CD14-positive monocyte (primary cell): ENCODE measurements around the gene FAM76A. TPM values are rescaled to one million over a fixed set of nuclear protein-coding genes. Genes with fewer than 3 reads are reported as not detected.
"Not testable (repeated sequence)": the region's sequence is repeated elsewhere in the genome, so short reads cannot be mapped to it uniquely, and the experiment has no call there.

Experiments used
- DNase-seq, 3 donors: peaks; one replicate each; pipeline ENCODE4 v3.0.0-alpha.2; 2011 to 2022
- H2AFZ ChIP-seq: 2 replicates; pipeline ENCODE4 v1.6.0; 2012; ENCODE audit warnings: mild to moderate bottlenecking, low read depth, low read length, inconsistent platforms; ENCODE audit not compliant: insufficient read depth, poor library complexity, severe bottlenecking
- H3K27ac ChIP-seq, 2 donors: 1 replicate in 1 of 2; 2 replicates in 1 of 2; pipeline ENCODE4 v1.5.1; 2012 to 2013; ENCODE audit warnings: low read length in 2 of 2, control low read depth in 1 of 2, inconsistent platforms in 1 of 2, low read depth in 1 of 2, mild to moderate bottlenecking in 1 of 2
- H3K27me3 ChIP-seq, 2 donors: one replicate each; pipeline versions ENCODE4 v1.6.0 to v1.6.1; 2011 to 2013; ENCODE audit warnings: low read length in 2 of 2; ENCODE audit not compliant: control insufficient read depth in 2 of 2, insufficient read depth in 2 of 2
- H3K36me3 ChIP-seq, 2 donors: replicated peaks in 1 of 2; 1 replicate in 1 of 2; 2 replicates in 1 of 2; pipeline versions ENCODE4 v1.5.1 to v1.6.1; 2012 to 2013; ENCODE audit warnings: low read length in 2 of 2, control low read depth in 1 of 2, inconsistent platforms in 1 of 2, mild to moderate bottlenecking in 1 of 2; ENCODE audit not compliant: insufficient read depth in 2 of 2, control insufficient read depth in 1 of 2
- H3K4me1 ChIP-seq, 2 donors: 1 replicate in 1 of 2; 2 replicates in 1 of 2; pipeline versions ENCODE4 v1.5.1 to v1.6.1; 2012 to 2013; ENCODE audit warnings: low read length in 2 of 2, control low read depth in 1 of 2, inconsistent platforms in 1 of 2, mild to moderate bottlenecking in 1 of 2, moderate library complexity in 1 of 2; ENCODE audit not compliant: insufficient read depth in 2 of 2, control insufficient read depth in 1 of 2
- H3K4me2 ChIP-seq: replicated peaks from 2 replicates; pipeline ENCODE3; 2012; ENCODE audit warnings: low read length, moderate library complexity, mild to moderate bottlenecking; ENCODE audit not compliant: poor library complexity, severe bottlenecking; ENCODE audit errors: extremely low read depth
- H3K4me3 ChIP-seq, 3 experiments: fragments of 200-600 bp in 1 of 3; sonication (generic) in 1 of 3; replicated peaks in 1 of 3; 1 replicate in 2 of 3; 2 replicates in 1 of 3; pipeline ENCODE4 v1.5.1; 2011 to 2013; ENCODE audit warnings: low read length in 3 of 3, mild to moderate bottlenecking in 3 of 3, control low read depth in 2 of 3, low read depth in 2 of 3, inconsistent platforms in 1 of 3, moderate library complexity in 1 of 3
- H3K79me2 ChIP-seq: 2 replicates; pipeline ENCODE4 v1.6.0; 2012; ENCODE audit warnings: mild to moderate bottlenecking, control low read depth, inconsistent platforms, low read length, moderate library complexity; ENCODE audit not compliant: insufficient read depth
- H3K9ac ChIP-seq: 2 replicates; pipeline ENCODE4 v1.6.0; 2017; ENCODE audit warnings: low read length, mild to moderate bottlenecking; ENCODE audit not compliant: insufficient read depth, poor library complexity, severe bottlenecking
- H3K9me3 ChIP-seq, 2 donors: replicated peaks in 1 of 2; 1 replicate in 1 of 2; 2 replicates in 1 of 2; pipeline versions ENCODE4 v1.5.1 to v1.6.1; 2012 to 2013; ENCODE audit warnings: low read length in 2 of 2, control low read depth in 1 of 2; ENCODE audit not compliant: control insufficient read depth in 1 of 2, insufficient read depth in 1 of 2
- H4K20me1 ChIP-seq: 2 replicates; pipeline ENCODE4 v1.6.0; 2012; ENCODE audit warnings: mild to moderate bottlenecking, low read length, control low read depth, moderate library complexity; ENCODE audit not compliant: insufficient read depth
- H3K27ac Mint-ChIP-seq, 7 donors: one replicate each; pipeline ENCODE4 v1.8.0; 2020; ENCODE audit warnings: mild to moderate bottlenecking in 7 of 7, mixed read lengths in 7 of 7, moderate library complexity in 6 of 7, inconsistent platforms in 2 of 7
- H3K27me3 Mint-ChIP-seq, 3 donors: one replicate each; pipeline ENCODE4 v1.8.0; 2021 to 2022; ENCODE audit warnings: low read depth in 3 of 3, mild to moderate bottlenecking in 3 of 3, mixed read lengths in 3 of 3, moderate library complexity in 3 of 3, inconsistent platforms in 1 of 3
- H3K36me3 Mint-ChIP-seq, 2 donors: one replicate each; pipeline ENCODE4 v1.8.0; 2020; ENCODE audit warnings: mixed read lengths in 2 of 2, inconsistent platforms in 1 of 2, mild to moderate bottlenecking in 1 of 2
- H3K4me1 Mint-ChIP-seq: one replicate; pipeline ENCODE4 v1.8.0; 2020; ENCODE audit warnings: mild to moderate bottlenecking, mixed read lengths
- H3K4me3 Mint-ChIP-seq, 2 donors: one replicate each; pipeline ENCODE4 v1.8.0; 2020; ENCODE audit warnings: mild to moderate bottlenecking in 2 of 2, mixed read lengths in 2 of 2, moderate library complexity in 1 of 2
- H3K9me3 Mint-ChIP-seq, 7 donors: one replicate each; pipeline ENCODE4 v1.8.0; 2020 to 2022; ENCODE audit warnings: mixed read lengths in 7 of 7, mild to moderate bottlenecking in 6 of 7, moderate library complexity in 6 of 7, inconsistent platforms in 2 of 7
- WGBS: methylation state at CpG from one replicate; pipeline ENCODE4 v1.1.5; 2013; ENCODE audit warnings: missing lambda C conversion rate; ENCODE audit not compliant: insufficient coverage; 5-methylcytosine and 5-hydroxymethylcytosine counted together
- intact Hi-C, 2 donors: fragments of 100-400 bp; cut with micrococcal nuclease; formaldehyde crosslinking; loops; one replicate each; pipeline versions ENCODE4 v1.15.0 to v1.15.1; 2023
- polyA plus RNA-seq, 3 donors: library from polyadenylated mRNA; depleted of rRNA in 1 of 3; unstranded in 2 of 3; stranded (reverse) in 1 of 3; fragments of 300-500 nt in 2 of 3; fragments of >200 nt in 1 of 3; fragmentation: Illumina TruSeq in 2 of 3; gene quantifications; 1 replicate in 2 of 3; 2 replicates in 1 of 3; pipeline ENCODE4 v1.2.3, GENCODE V29; 2012 to 2021
- TF ChIP-seq, protein P1 (sequence below): fragments of 200-600 bp; IDR thresholded peaks from one replicate; pipeline ENCODE4 v1.8.0; 2022; ENCODE audit warnings: antibody characterized with exemption, mild to moderate bottlenecking

The FAM76A gene
- polyA plus RNA-seq, 3 donors = 9.1 to 10.9 (median 10.3) TPM

DNA sequence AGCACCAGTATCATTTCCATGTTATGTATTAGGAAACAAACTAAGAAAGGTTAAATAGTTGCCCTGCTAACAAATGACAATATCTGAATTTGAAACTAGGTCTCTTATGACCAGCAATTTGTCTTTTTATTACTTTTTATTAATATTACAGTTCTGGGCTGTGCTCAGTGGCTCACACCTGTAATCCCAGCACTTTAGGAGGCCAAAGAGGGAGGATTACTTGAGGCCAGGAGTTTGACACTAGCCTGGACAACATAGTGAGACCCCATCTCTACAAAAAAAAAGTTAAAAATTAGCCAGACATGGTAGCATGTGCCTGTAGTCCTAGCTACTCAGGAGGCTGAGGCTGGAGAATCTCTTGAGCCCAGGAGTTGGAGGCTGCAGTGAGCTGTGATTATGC lies 50.5 kb downstream of the FAM76A start:
- not testable (repeated sequence) for H3K27ac Mint-ChIP-seq

DNA sequence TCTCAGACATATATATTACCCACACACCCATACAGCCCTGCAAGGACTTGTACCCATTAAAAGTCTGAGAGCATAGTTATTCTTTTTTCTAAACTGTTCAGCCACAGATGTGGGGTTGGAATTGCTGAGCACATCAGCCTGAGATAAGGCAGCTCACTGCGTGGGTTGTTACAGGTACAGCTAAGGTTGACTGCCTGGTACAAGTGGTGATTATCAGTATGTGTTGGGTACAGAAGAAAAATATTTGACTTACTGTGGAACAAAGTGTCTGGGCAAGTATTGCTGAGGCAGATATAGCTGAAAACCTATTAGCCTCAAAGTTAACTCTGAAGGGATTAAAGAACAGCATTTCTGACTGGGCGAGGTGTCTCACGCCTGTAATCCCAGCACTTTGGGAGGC lies 52.3 kb downstream of the FAM76A start:
- Histone ChIP-seq H4K20me1 (peaks cover 92% of the 10 kb centered on the region), H3K4me2 (no peak overlapping the region), H3K4me3 (no peak overlapping the region), H3K27ac (peak overlapping the region in 1 of 2 donors; percentile 76), H3K4me1 (peaks cover 46 to 57% of the 10 kb centered on the region in 2 donors), H3K27me3 (no peaks in the 10 kb centered on the region), H3K9ac (no peak overlapping the region), H3K9me3 (no peaks in the 10 kb centered on the region), H3K36me3 (peaks cover 13 to 29% of the 10 kb centered on the region in 2 donors), H2AFZ (no peak overlapping the region), H3K79me2 (peaks cover 99% of the 10 kb centered on the region)
- peaks cover 0 to 2% (median 0%) of the 10 kb centered on the region in 3 donors for H3K27me3 Mint-ChIP-seq
- H3K36me3 Mint-ChIP-seq = peaks cover 14 to 26% of the 10 kb centered on the region in 2 donors
- peaks cover 60% of the 10 kb centered on the region for H3K4me1 Mint-ChIP-seq
- peak overlapping the region in 4 of 7 donors; percentile 78 to 91 (median 88) for H3K27ac Mint-ChIP-seq
- H3K4me3 Mint-ChIP-seq = no peak overlapping the region
- DNase-seq = no peak
- TF ChIP-seq, protein P1, sequence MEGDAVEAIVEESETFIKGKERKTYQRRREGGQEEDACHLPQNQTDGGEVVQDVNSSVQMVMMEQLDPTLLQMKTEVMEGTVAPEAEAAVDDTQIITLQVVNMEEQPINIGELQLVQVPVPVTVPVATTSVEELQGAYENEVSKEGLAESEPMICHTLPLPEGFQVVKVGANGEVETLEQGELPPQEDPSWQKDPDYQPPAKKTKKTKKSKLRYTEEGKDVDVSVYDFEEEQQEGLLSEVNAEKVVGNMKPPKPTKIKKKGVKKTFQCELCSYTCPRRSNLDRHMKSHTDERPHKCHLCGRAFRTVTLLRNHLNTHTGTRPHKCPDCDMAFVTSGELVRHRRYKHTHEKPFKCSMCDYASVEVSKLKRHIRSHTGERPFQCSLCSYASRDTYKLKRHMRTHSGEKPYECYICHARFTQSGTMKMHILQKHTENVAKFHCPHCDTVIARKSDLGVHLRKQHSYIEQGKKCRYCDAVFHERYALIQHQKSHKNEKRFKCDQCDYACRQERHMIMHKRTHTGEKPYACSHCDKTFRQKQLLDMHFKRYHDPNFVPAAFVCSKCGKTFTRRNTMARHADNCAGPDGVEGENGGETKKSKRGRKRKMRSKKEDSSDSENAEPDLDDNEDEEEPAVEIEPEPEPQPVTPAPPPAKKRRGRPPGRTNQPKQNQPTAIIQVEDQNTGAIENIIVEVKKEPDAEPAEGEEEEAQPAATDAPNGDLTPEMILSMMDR = no peak
- 100% methylated on average over 3 of the region's 3 CpGs for WGBS
- no peaks in the 10 kb centered on the region for H3K9me3 Mint-ChIP-seq
- intact Hi-C loops = no loop called here

More for the DNA sequence above, 50.5 kb downstream of the FAM76A start:
- Mint-ChIP-seq H3K4me1 (peaks cover 60% of the 10 kb centered on the region), H3K36me3 (peaks cover 12 to 20% of the 10 kb centered on the region in 2 donors)
- intact Hi-C loops, H3K9ac ChIP-seq, DNase-seq, H3K9me3 Mint-ChIP-seq, H3K4me2 ChIP-seq, H3K4me3 ChIP-seq, H3K27me3 ChIP-seq, H2AFZ ChIP-seq, H3K27me3 Mint-ChIP-seq, H3K4me3 Mint-ChIP-seq, H3K9me3 ChIP-seq: not testable (repeated sequence)
- peak overlapping the region in 1 of 2 donors; percentile 1 for H3K27ac ChIP-seq
- H3K4me1 ChIP-seq = peaks cover 56 to 67% of the 10 kb centered on the region in 2 donors
- H3K36me3 ChIP-seq = peaks cover 11 to 24% of the 10 kb centered on the region in 2 donors
- H3K79me2 ChIP-seq = peaks cover 83% of the 10 kb centered on the region
- peaks cover 75% of the 10 kb centered on the region for H4K20me1 ChIP-seq
